KMS-11 (cell line): ENCODE results near the gene FBXL7.
"Not testable (repeated sequence)": the region's sequence is repeated elsewhere in the genome, so short reads cannot be mapped to it uniquely, and the experiment has no call there.

Source experiments
- H2AFZ ChIP-seq: fragments of 200-600 bp; sonication (generic); 2 replicates; pipeline ENCODE4 v1.6.1; 2016; ENCODE audit warnings: antibody characterized with exemption, mixed run types, low read depth
- H3K27ac ChIP-seq: fragments of 200-600 bp; sonication (generic); 2 replicates; pipeline ENCODE4 v1.6.1; 2016; ENCODE audit warnings: mild to moderate bottlenecking, mixed run types
- H3K27me3 ChIP-seq: fragments of 200-600 bp; sonication (generic); 2 replicates; pipeline ENCODE4 v1.6.1; 2017; ENCODE audit warnings: mild to moderate bottlenecking, low read depth, mixed run types, moderate library complexity; ENCODE audit not compliant: insufficient read depth
- H3K36me3 ChIP-seq: fragments of 200-600 bp; sonication (generic); 2 replicates; pipeline ENCODE4 v1.6.1; 2017; ENCODE audit warnings: mild to moderate bottlenecking, mixed run types; ENCODE audit not compliant: insufficient read depth
- H3K4me1 ChIP-seq: fragments of 200-600 bp; sonication (generic); 2 replicates; pipeline ENCODE4 v1.6.1; 2016; ENCODE audit warnings: mild to moderate bottlenecking, low read depth, mixed run types; ENCODE audit not compliant: poor library complexity, severe bottlenecking
- H3K4me2 ChIP-seq: fragments of 200-600 bp; sonication (generic); 2 replicates; pipeline ENCODE4 v1.7.0; 2016; ENCODE audit warnings: mild to moderate bottlenecking, mixed run types
- H3K4me3 ChIP-seq: fragments of 200-600 bp; sonication (generic); IDR thresholded peaks from 2 replicates; pipeline ENCODE4 v1.6.1; 2017; ENCODE audit warnings: low read depth, low read length, mixed read lengths; ENCODE audit not compliant: insufficient read depth
- H3K79me2 ChIP-seq: fragments of 200-600 bp; sonication (generic); 2 replicates; pipeline ENCODE4 v1.6.1; 2016; ENCODE audit warnings: low read depth, mixed run types; ENCODE audit not compliant: insufficient read depth
- H3K9ac ChIP-seq: fragments of 200-600 bp; sonication (generic); 2 replicates; pipeline ENCODE4 v1.6.1; 2016; ENCODE audit warnings: mild to moderate bottlenecking, mixed run types
- H4K20me1 ChIP-seq: fragments of 200-600 bp; sonication (generic); 2 replicates; pipeline ENCODE4 v1.6.1; 2016; ENCODE audit warnings: mild to moderate bottlenecking, mixed run types; ENCODE audit not compliant: insufficient read depth
- TF ChIP-seq, protein P1 (sequence below): fragments of 200-600 bp; sonication (generic); conservative IDR thresholded peaks from 2 replicates; pipeline ENCODE4 v1.6.1; 2017; ENCODE audit warnings: low read depth, mild to moderate bottlenecking, antibody characterized with exemption, low read length, moderate library complexity, mixed read lengths

FBXL7 gene

DNA sequence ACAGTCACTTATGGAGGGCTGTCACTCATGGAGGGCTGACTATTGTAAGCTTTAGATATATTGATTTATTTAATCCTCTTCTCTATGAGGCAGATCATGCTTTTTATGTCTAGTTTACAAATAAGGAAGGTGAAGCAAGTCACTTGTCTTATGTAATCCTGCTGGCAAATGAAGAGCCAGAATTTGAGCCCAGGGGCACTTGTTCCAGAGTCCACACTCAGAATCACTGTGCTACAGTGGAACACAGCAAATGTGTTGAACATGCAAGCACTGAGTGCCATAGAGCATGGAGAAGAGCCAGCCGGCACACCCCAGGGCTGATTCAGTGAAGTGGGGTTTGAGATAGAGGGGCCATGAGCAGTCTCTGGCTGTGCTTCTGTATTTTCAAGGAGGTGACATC, 353.0 kb downstream of the FBXL7 start:
- Histone ChIP-seq H3K36me3 (no peaks in the 10 kb centered on the region), H3K4me1 (no peaks in the 10 kb centered on the region), H3K4me2 (no peak overlapping the region), H4K20me1 (no peaks in the 10 kb centered on the region), H3K27me3 (no peaks in the 10 kb centered on the region), H2AFZ (no peak overlapping the region), H3K9ac (no peak overlapping the region), H3K27ac (no peak overlapping the region), H3K79me2 (peaks cover 5% of the 10 kb centered on the region; the same call in 1 of the 2 replicates), H3K4me3 (no peak overlapping the region)
- TF ChIP-seq, protein P1, sequence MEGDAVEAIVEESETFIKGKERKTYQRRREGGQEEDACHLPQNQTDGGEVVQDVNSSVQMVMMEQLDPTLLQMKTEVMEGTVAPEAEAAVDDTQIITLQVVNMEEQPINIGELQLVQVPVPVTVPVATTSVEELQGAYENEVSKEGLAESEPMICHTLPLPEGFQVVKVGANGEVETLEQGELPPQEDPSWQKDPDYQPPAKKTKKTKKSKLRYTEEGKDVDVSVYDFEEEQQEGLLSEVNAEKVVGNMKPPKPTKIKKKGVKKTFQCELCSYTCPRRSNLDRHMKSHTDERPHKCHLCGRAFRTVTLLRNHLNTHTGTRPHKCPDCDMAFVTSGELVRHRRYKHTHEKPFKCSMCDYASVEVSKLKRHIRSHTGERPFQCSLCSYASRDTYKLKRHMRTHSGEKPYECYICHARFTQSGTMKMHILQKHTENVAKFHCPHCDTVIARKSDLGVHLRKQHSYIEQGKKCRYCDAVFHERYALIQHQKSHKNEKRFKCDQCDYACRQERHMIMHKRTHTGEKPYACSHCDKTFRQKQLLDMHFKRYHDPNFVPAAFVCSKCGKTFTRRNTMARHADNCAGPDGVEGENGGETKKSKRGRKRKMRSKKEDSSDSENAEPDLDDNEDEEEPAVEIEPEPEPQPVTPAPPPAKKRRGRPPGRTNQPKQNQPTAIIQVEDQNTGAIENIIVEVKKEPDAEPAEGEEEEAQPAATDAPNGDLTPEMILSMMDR = no peak

DNA sequence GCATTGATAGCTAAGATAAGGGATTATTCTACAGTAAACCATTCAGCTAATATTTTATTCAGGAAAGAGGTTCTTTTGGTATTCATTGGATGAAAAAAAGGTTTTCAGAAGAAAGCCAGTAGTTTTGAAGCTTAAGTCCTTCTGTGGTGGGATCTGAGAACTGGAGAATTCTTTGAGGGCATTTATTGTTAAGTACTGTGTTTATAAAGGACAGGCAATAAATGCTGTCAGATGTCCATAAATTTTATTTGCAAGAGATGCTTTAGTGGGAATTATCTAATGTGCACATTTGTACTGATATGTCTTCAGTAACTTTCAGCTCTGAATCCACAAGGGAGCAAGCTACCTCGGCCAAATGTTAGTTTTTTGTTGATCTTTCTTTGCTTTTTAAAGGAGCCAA, 358.3 kb downstream of the FBXL7 start:
- H3K4me2 ChIP-seq = no peak overlapping the region
- H4K20me1 ChIP-seq = no peaks in the 10 kb centered on the region
- H3K4me3 ChIP-seq = no peak overlapping the region
- H3K36me3 ChIP-seq = no peaks in the 10 kb centered on the region
- H2AFZ ChIP-seq = no peak overlapping the region
- H3K79me2 ChIP-seq = peaks cover 5% of the 10 kb centered on the region; the same call in 1 of the 2 replicates
- H3K27ac ChIP-seq = no peak overlapping the region
- TF ChIP-seq, protein P1 = no peak
- no peak overlapping the region for H3K9ac ChIP-seq
- H3K4me1 ChIP-seq = peaks cover 45% of the 10 kb centered on the region
- no peaks in the 10 kb centered on the region for H3K27me3 ChIP-seq

- no peaks in the 10 kb centered on the region; the same call in 1 of the 2 replicates for H3K79me2 ChIP-seq
- no peak overlapping the region for H3K9ac ChIP-seq
- H3K4me3 ChIP-seq = no peak overlapping the region
- no peak overlapping the region for H3K27ac ChIP-seq
- no peak overlapping the region for H3K4me2 ChIP-seq
- no peaks in the 10 kb centered on the region for H4K20me1 ChIP-seq
- H2AFZ ChIP-seq = no peak overlapping the region
- no peaks in the 10 kb centered on the region for H3K36me3 ChIP-seq
- TF ChIP-seq, protein P1 = no peak
- no peaks in the 10 kb centered on the region for H3K27me3 ChIP-seq
- peaks cover 30% of the 10 kb centered on the region for H3K4me1 ChIP-seq
Measured at GRCh38 chr5:15864536-15865215, 364.7 kb downstream of the FBXL7 start.

GRCh38 chr5:15872259-15872658, 372.3 kb downstream of the FBXL7 start:
- H3K36me3 ChIP-seq, H3K9ac ChIP-seq, H4K20me1 ChIP-seq, H3K4me1 ChIP-seq, H3K79me2 ChIP-seq, H2AFZ ChIP-seq, H3K27ac ChIP-seq, H3K4me3 ChIP-seq, H3K27me3 ChIP-seq, H3K4me2 ChIP-seq: not testable (repeated sequence)

GRCh38 chr5:15877914-15878313, 377.9 kb downstream of the FBXL7 start:
- H3K4me1 ChIP-seq = peaks cover 14% of the 10 kb centered on the region
- H3K27ac ChIP-seq = no peak overlapping the region
- H3K4me2 ChIP-seq = no peak overlapping the region
- H2AFZ ChIP-seq = no peak overlapping the region
- TF ChIP-seq, protein P1 = no peak
- H3K79me2 ChIP-seq = no peaks in the 10 kb centered on the region
- H4K20me1 ChIP-seq = no peaks in the 10 kb centered on the region
- H3K36me3 ChIP-seq = no peaks in the 10 kb centered on the region
- no peak overlapping the region for H3K9ac ChIP-seq
- no peak overlapping the region for H3K4me3 ChIP-seq
- H3K27me3 ChIP-seq = no peaks in the 10 kb centered on the region
